NCI-H526 (cell line): ENCODE results near the gene MAPK8IP3.

Source experiments
- DNase-seq, 2 experiments: peaks; one replicate each; lab custom pipeline; 2025; lab: John Stamatoyannopoulos, UW

The MAPK8IP3 gene

GRCh38 chr16:1705688-1706385, at the start of gene MAPK8IP3:
Gene MAPK8IP3 (plus strand): TSS chr16:1706195. CDS start chr16:1706340, 145 bp downstream.
- peak in 1 of 2 experiments; percentile 86 for DNase-seq

- DNase-seq = no peak
Observed at GRCh38 chr16:1656808-1657617, 49.0 kb upstream of the MAPK8IP3 start.

GRCh38 chr16:1657841-1658240, 48.2 kb upstream of the MAPK8IP3 start:
- DNase-seq = no peak

- DNase-seq = no peak
Observed at GRCh38 chr16:1659031-1659430, 47.0 kb upstream of the MAPK8IP3 start.

- DNase-seq = no peak
Observed at GRCh38 chr16:1661826-1662225, 44.2 kb upstream of the MAPK8IP3 start.

GRCh38 chr16:1662543-1662942, 43.5 kb upstream of the MAPK8IP3 start:
- DNase-seq = no peak

- DNase-seq = no peak
Observed at GRCh38 chr16:1665829-1666228, 40.2 kb upstream of the MAPK8IP3 start.

- DNase-seq = no peak
Observed at GRCh38 chr16:1666316-1666715, 39.7 kb upstream of the MAPK8IP3 start.

- no peak for DNase-seq
Observed at GRCh38 chr16:1667271-1667670, 38.7 kb upstream of the MAPK8IP3 start.

- no peak for DNase-seq
Observed at GRCh38 chr16:1667916-1668315, 38.1 kb upstream of the MAPK8IP3 start.

GRCh38 chr16:1668612-1669319, 37.2 kb upstream of the MAPK8IP3 start:
- DNase-seq = no peak

- no peak for DNase-seq
Observed at GRCh38 chr16:1669698-1670097, 36.3 kb upstream of the MAPK8IP3 start.

GRCh38 chr16:1670371-1670770, 35.6 kb upstream of the MAPK8IP3 start:
- DNase-seq = no peak

GRCh38 chr16:1670866-1671265, 35.1 kb upstream of the MAPK8IP3 start:
- no peak for DNase-seq

- no peak for DNase-seq
Observed at GRCh38 chr16:1673424-1674151, 32.4 kb upstream of the MAPK8IP3 start.

GRCh38 chr16:1674306-1674705, 31.7 kb upstream of the MAPK8IP3 start:
- DNase-seq = no peak

- no peak for DNase-seq
Observed at GRCh38 chr16:1674751-1675664, 31.0 kb upstream of the MAPK8IP3 start.

GRCh38 chr16:1676661-1677060, 29.3 kb upstream of the MAPK8IP3 start:
- no peak for DNase-seq

- no peak for DNase-seq
Observed at GRCh38 chr16:1677339-1677738, 28.7 kb upstream of the MAPK8IP3 start.

- peak; percentile 87 to 98 for DNase-seq
Observed at GRCh38 chr16:1677942-1678499, 28.0 kb upstream of the MAPK8IP3 start, which contains the start of gene JPT2. Gene JPT2 (plus strand): TSS chr16:1678279. CDS start chr16:1678313, 34 bp downstream.
